Stimulated activated CD8-positive, alpha-beta memory T cell treated with anti-CD3 and anti-CD28 coated beads, Interleukin-7, amount 100 ng/mL, for 1 hour (primary cell): ENCODE results near the gene MS4A18.
"Not testable (repeated sequence)": the region's sequence is repeated elsewhere in the genome, so short reads cannot be mapped to it uniquely, and the experiment has no call there.

ENCODE experiments used
- DNase-seq, 2 donors: peaks; one replicate each; pipeline ENCODE4 v3.0.0-alpha.2; 2020; ENCODE audit warnings: low read depth in 2 of 2

The MS4A18 gene

GRCh38 chr11:60724420-60724819 lies at the start of gene MS4A18:
TSS of gene MS4A18 (plus strand) at chr11:60724720.
- DNase-seq, result no peak

GRCh38 chr11:60678231-60678630 lies 46.3 kb upstream of the MS4A18 start:
- not testable (repeated sequence) for DNase-seq

- no peak for DNase-seq
Observed at GRCh38 chr11:60679879-60680278, 44.6 kb upstream of the MS4A18 start.

GRCh38 chr11:60680455-60681119 lies 43.9 kb upstream of the MS4A18 start:
- DNase-seq, result no peak

GRCh38 chr11:60684541-60684848 lies 40.0 kb upstream of the MS4A18 start:
- DNase-seq, result not testable (repeated sequence)

GRCh38 chr11:60691661-60692060 lies 32.9 kb upstream of the MS4A18 start:
- DNase-seq, result no peak

GRCh38 chr11:60699284-60699691 lies 25.2 kb upstream of the MS4A18 start, which contains the start of gene MS4A8:
TSS of gene MS4A8 (plus strand) at chr11:60699612. CDS start at chr11:60700861, 1,249 bp downstream.
- no peak for DNase-seq

GRCh38 chr11:60699936-60700335 lies 24.6 kb upstream of the MS4A18 start:
- no peak for DNase-seq

GRCh38 chr11:60700689-60701468 lies 23.6 kb upstream of the MS4A18 start:
- no peak for DNase-seq

GRCh38 chr11:60701469-60701818 lies 23.1 kb upstream of the MS4A18 start:
- DNase-seq, result no peak

GRCh38 chr11:60703374-60703773 lies 21.1 kb upstream of the MS4A18 start:
- no peak for DNase-seq

GRCh38 chr11:60705895-60706294 lies 18.6 kb upstream of the MS4A18 start:
- DNase-seq, result no peak

GRCh38 chr11:60706931-60707330 lies 17.6 kb upstream of the MS4A18 start:
- no peak for DNase-seq

GRCh38 chr11:60710482-60710881 lies 14.0 kb upstream of the MS4A18 start:
- no peak for DNase-seq

- DNase-seq, result no peak
Observed at GRCh38 chr11:60711276-60711675, 13.2 kb upstream of the MS4A18 start.

GRCh38 chr11:60713423-60713822 lies 11.1 kb upstream of the MS4A18 start:
- DNase-seq, result not testable (repeated sequence)

- DNase-seq, result no peak
Observed at GRCh38 chr11:60717956-60718355, 6.6 kb upstream of the MS4A18 start.

- no peak for DNase-seq
Observed at GRCh38 chr11:60718524-60719316, 5.8 kb upstream of the MS4A18 start.

- DNase-seq, result no peak
Observed at GRCh38 chr11:60719391-60719790, 5.1 kb upstream of the MS4A18 start.

- no peak for DNase-seq
Observed at GRCh38 chr11:60720460-60720859, 4.1 kb upstream of the MS4A18 start.

GRCh38 chr11:60725592-60725991 lies 1.1 kb downstream of the MS4A18 start:
- DNase-seq, result no peak

GRCh38 chr11:60731586-60731985 lies 7.1 kb downstream of the MS4A18 start:
- DNase-seq, result no peak

GRCh38 chr11:60734279-60734678 lies 9.8 kb downstream of the MS4A18 start:
- DNase-seq, result no peak
